Endothelial cell of umbilical vein (primary cell): Measurements from ENCODE around the gene ACKR3. TPM values are rescaled to one million over a fixed set of nuclear protein-coding genes. Genes with fewer than 3 reads are reported as not detected.

Experiments
- BruUV-seq: library from RNA; stranded (reverse); fragments of 400-500 nt; replicated peaks from 2 replicates; lab custom pipeline; 2021; lab: Mats Ljungman, UMichigan
- CTCF ChIA-PET: fragments of 300-600, 350-600 bp; sonication (Branson Sonifier 250); formaldehyde crosslinking; loops from one replicate; lab custom pipeline; 2021; ENCODE audit warnings: antibody characterized with exemption, inconsistent platforms; lab: Charles Lee
- POLR2A ChIA-PET: fragments of 300-600, 350-600 bp; sonication (Branson Sonifier 250); formaldehyde crosslinking; loops from one replicate; lab custom pipeline; 2021; ENCODE audit warnings: antibody characterized with exemption, inconsistent platforms; lab: Charles Lee
- DNase-seq: peaks from one replicate; pipeline ENCODE4 v3.0.0-alpha.2; 2011; ENCODE audit warnings: low read depth, low spot score
- FAIRE-seq: peaks from 2 replicates; lab custom pipeline; 2011; peaks lifted over from hg19 to GRCh38; lab: Jason Lieb, UNC
- H2AFZ ChIP-seq: 2 replicates; pipeline ENCODE4 v1.6.0; 2012; ENCODE audit warnings: low read depth, low read length, control low read depth, inconsistent platforms
- H3K27ac ChIP-seq: 2 replicates; pipeline ENCODE4 v1.5.1; 2011; ENCODE audit warnings: low read depth, mild to moderate bottlenecking, control low read depth, low read length, moderate library complexity; ENCODE audit not compliant: insufficient read depth
- H3K27me3 ChIP-seq, 2 experiments: 2 replicates each; pipeline versions ENCODE4 v1.6.0 to v1.6.1; 2011; ENCODE audit warnings: low read length in 2 of 2, mixed read lengths in 1 of 2; ENCODE audit not compliant: control insufficient read depth in 2 of 2, insufficient read depth in 2 of 2
- H3K36me3 ChIP-seq, 2 experiments: 2 replicates in 1 of 2; 3 replicates in 1 of 2; pipeline ENCODE4 v1.5.1; 2011; ENCODE audit warnings: low read length in 2 of 2, mild to moderate bottlenecking in 1 of 2, moderate library complexity in 1 of 2; ENCODE audit not compliant: control insufficient read depth in 2 of 2, insufficient read depth in 2 of 2; ENCODE audit errors: extremely low read depth in 1 of 2
- H3K4me1 ChIP-seq: 3 replicates; pipeline ENCODE4 v1.5.1; 2011; ENCODE audit warnings: mild to moderate bottlenecking, low read length; ENCODE audit not compliant: control insufficient read depth, insufficient read depth; ENCODE audit errors: extremely low read depth
- H3K4me2 ChIP-seq: 2 replicates; pipeline ENCODE4 v1.6.1; 2011; ENCODE audit warnings: low read length, control low read depth, mixed read lengths; ENCODE audit not compliant: insufficient read depth
- H3K4me3 ChIP-seq, 3 experiments: fragments of 200-600 bp in 1 of 3; sonication (generic), shearing (Covaris generic) in 1 of 3; replicated peaks in 1 of 3; 2 replicates each; pipeline ENCODE4 v1.5.1; 2011 to 2016; ENCODE audit warnings: control low read depth in 3 of 3, low read length in 3 of 3, mild to moderate bottlenecking in 2 of 3, inconsistent platforms in 1 of 3, low read depth in 1 of 3, moderate library complexity in 1 of 3; ENCODE audit not compliant: insufficient read depth in 1 of 3
- H3K79me2 ChIP-seq: 2 replicates; pipeline ENCODE4 v1.6.0; 2012; ENCODE audit warnings: low read length, inconsistent platforms; ENCODE audit not compliant: control insufficient read depth, insufficient read depth
- H3K9ac ChIP-seq: replicated peaks from 2 replicates; pipeline ENCODE3; 2011; ENCODE audit warnings: low read length, control low read depth; ENCODE audit not compliant: insufficient read depth; ENCODE audit errors: extremely low read depth
- H3K9me1 ChIP-seq: replicated peaks from 3 replicates; pipeline ENCODE4 v1.6.0; 2011; ENCODE audit warnings: mild to moderate bottlenecking, low read length; ENCODE audit not compliant: control insufficient read depth, insufficient read depth; ENCODE audit errors: extremely low read depth
- H3K9me3 ChIP-seq: replicated peaks from 2 replicates; pipeline ENCODE4 v1.5.1; 2012; ENCODE audit warnings: low read length, inconsistent platforms; ENCODE audit not compliant: control insufficient read depth, insufficient read depth
- H4K20me1 ChIP-seq: replicated peaks from 2 replicates; pipeline ENCODE3; 2011; ENCODE audit warnings: mild to moderate bottlenecking, low read length; ENCODE audit not compliant: control insufficient read depth, insufficient read depth; ENCODE audit errors: extremely low read depth
- CTCF ChIP-seq, 2 donors: IDR thresholded peaks; 1 replicate in 1 of 2; 2 replicates in 1 of 2; pipeline ENCODE4 v1.5.1; 2011; ENCODE audit warnings: low read length in 2 of 2, mild to moderate bottlenecking in 2 of 2, moderate library complexity in 2 of 2, control low read depth in 1 of 2, inconsistent platforms in 1 of 2, low read depth in 1 of 2; ENCODE audit not compliant: insufficient read depth in 1 of 2; ENCODE audit errors: extremely low read depth in 1 of 2
- EZH2 ChIP-seq: IDR thresholded peaks from 2 replicates; pipeline ENCODE4 v1.6.1; 2012; ENCODE audit warnings: borderline replicate concordance, low read depth, mild to moderate bottlenecking, moderate library complexity, low read length, inconsistent platforms; ENCODE audit not compliant: severe bottlenecking
- FOS ChIP-seq: IDR thresholded peaks from 2 replicates; pipeline ENCODE4 v1.6.1; 2011; ENCODE audit warnings: mild to moderate bottlenecking, low read length, moderate library complexity, borderline replicate concordance; ENCODE audit not compliant: insufficient read depth
- GATA2 ChIP-seq: IDR thresholded peaks from 2 replicates; pipeline ENCODE4 v1.7.0; 2011; ENCODE audit warnings: low read depth, mild to moderate bottlenecking, moderate library complexity, mixed read lengths, low read length; ENCODE audit not compliant: insufficient read length, insufficient read depth
- JUN ChIP-seq: IDR thresholded peaks from 2 replicates; pipeline ENCODE4 v1.6.1; 2011; ENCODE audit warnings: borderline replicate concordance, low read depth; ENCODE audit not compliant: insufficient read length, insufficient read depth
- MAX ChIP-seq: IDR thresholded peaks from 2 replicates; pipeline ENCODE4 v1.6.1; 2011; ENCODE audit not compliant: insufficient read depth, insufficient read length
- MYC ChIP-seq: IDR thresholded peaks from one replicate; pipeline ENCODE4 v1.6.1; 2011; ENCODE audit warnings: mild to moderate bottlenecking, low read depth, low read length
- POLR2A ChIP-seq: IDR thresholded peaks from 2 replicates; pipeline ENCODE4 v1.6.1; 2012; ENCODE audit warnings: low read depth, mild to moderate bottlenecking, control low read depth, low read length
- POLR2AphosphoS5 ChIP-seq: IDR thresholded peaks from 2 replicates; pipeline ENCODE4 v1.6.1; 2012; ENCODE audit warnings: low read depth, mild to moderate bottlenecking, control low read depth, low read length, moderate library complexity; ENCODE audit not compliant: insufficient read depth
- dilution Hi-C: fragments of 300-500 bp; cut with MboI; formaldehyde crosslinking; loops from one replicate; pipeline ENCODE4 v1.15.0; 2019; ENCODE audit warnings: low sequenced_read_pairs; ENCODE audit not compliant: extremely low pct_ligation_motif_present
- intact Hi-C: fragments of 100-400 bp; cut with micrococcal nuclease; formaldehyde crosslinking; loops from one replicate; pipeline ENCODE4 v1.10.0; 2022
- polyA plus RNA-seq, 4 experiments: library from polyadenylated mRNA; depleted of rRNA in 3 of 4; stranded (reverse) in 3 of 4; unstranded in 1 of 4; fragments of >200 nt; gene quantifications; 2 replicates each; pipeline versions ENCODE4 v1.2.1 to v1.2.3, GENCODE V29; 2011 to 2012; ENCODE audit warnings: missing spikeins in 1 of 4
- total RNA-seq: library from RNA; stranded (reverse); gene quantifications from 2 replicates; pipeline ENCODE4 v1.2.3, GENCODE V29; 2021

The ACKR3 gene
- total and polyA plus RNA-seq, 2 donors (not counting 3 experiments of a cell fraction or from before 2014, with no cell fraction given) = 31.1 to 428 TPM

- BruUV-seq = no TSS peak
- TF ChIP-seq POLR2A (no peak), CTCF (IDR thresholded peaks at IDR 0.05; ENCODE audit: extremely low read depth in 1 of 2, insufficient read depth in 1 of 2, low read depth in 1 of 2, low read length in 2 of 2) (no peak), MAX (no peak), POLR2AphosphoS5 (no peak), MYC (no peak), GATA2 (no peak), FOS (no peak), JUN (no peak), EZH2 (no peak)
- POLR2A ChIA-PET = no interaction called here
Measured at GRCh38 chr2:236558993-236559978, 10.3 kb upstream of the ACKR3 start.

More at GRCh38 chr2:236558993-236559978, 10.3 kb upstream of the ACKR3 start:
- H3K9ac ChIP-seq = no peak overlapping the region
- H3K4me3 ChIP-seq = no peak overlapping the region
- no peaks in the 10 kb centered on the region for H3K9me1 ChIP-seq
- FAIRE-seq (peak; percentile 24), DNase-seq (no peak)
- CTCF ChIA-PET = interaction anchor here (1.4 kb wide), 1 partner anchor 32 kb away, joined by 3 read pairs; no protein-coding TSS in a partner anchor
- H3K79me2 ChIP-seq = no peaks in the 10 kb centered on the region
- no peaks in the 10 kb centered on the region for H4K20me1 ChIP-seq
- H3K9me3 ChIP-seq = no peaks in the 10 kb centered on the region
- H2AFZ ChIP-seq = no peak overlapping the region
- dilution Hi-C loops = no loop called here
- no peak overlapping the region for H3K27ac ChIP-seq
- H3K4me2 ChIP-seq = no peak overlapping the region
- no peaks in the 10 kb centered on the region for H3K36me3 ChIP-seq
- no peaks in the 10 kb centered on the region for H3K4me1 ChIP-seq
- intact Hi-C loops = no loop called here
- peaks cover 0 to 3% of the 10 kb centered on the region in 2 experiments for H3K27me3 ChIP-seq
